ENCODE data around the gene SH3BGRL2. TPM values are rescaled to one million over a fixed set of nuclear protein-coding genes. Genes with fewer than 3 reads are reported as not detected.
"Not testable (repeated sequence)": the region's sequence is repeated elsewhere in the genome, so short reads cannot be mapped to it uniquely, and the experiment has no call there.

SH3BGRL2 gene
- total RNA-seq, 4 donors from 2014 or later, result 34.2 to 102 (median 56.6) TPM

- intact Hi-C loops (cut with DNase I), result no loop called here
- no peak for DNase-seq
- Histone ChIP-seq H3K9me3 (no peaks in the 10 kb centered on the region), H3K4me1 (peaks cover 0 to 10% (median 0%) of the 10 kb centered on the region in 3 donors), H3K27ac (peak overlapping the region in 1 of 4 donors; percentile 13), H3K36me3 (no peaks in the 10 kb centered on the region), H3K4me3 (no peak overlapping the region), H3K27me3 (no peaks in the 10 kb centered on the region)
- 82% methylated on average over 4 of the region's 4 CpGs for WGBS, 2 donors
- TF ChIP-seq CTCF (IDR thresholded peaks at IDR 0.05), result no peak
- TF ChIP-seq POLR2A (IDR thresholded peaks at IDR 0.05), result no peak
Measured at GRCh38 chr6:79733388-79733787, 102.3 kb downstream of the SH3BGRL2 start.

GRCh38 chr6:79734374-79734773 lies 103.2 kb downstream of the SH3BGRL2 start:
- WGBS, 2 donors, result 32 to 100% methylated on average over 2 of the region's 8 CpGs

GRCh38 chr6:79735183-79735582 lies 104.1 kb downstream of the SH3BGRL2 start:
- Histone ChIP-seq H3K4me3 (no peak overlapping the region), H3K36me3 (no peaks in the 10 kb centered on the region), H3K27ac (no peak overlapping the region), H3K27me3 (no peaks in the 10 kb centered on the region), H3K4me1 (peaks cover 0 to 10% (median 0%) of the 10 kb centered on the region in 3 donors), H3K9me3 (no peaks in the 10 kb centered on the region)
- 83 to 89% methylated on average over 5 of the region's 5 CpGs for WGBS, 2 donors
- intact Hi-C loops (cut with DNase I), result no loop called here
- TF ChIP-seq CTCF (IDR thresholded peaks at IDR 0.05), result no peak
- DNase-seq, result no peak

More at GRCh38 chr6:79734374-79734773, 103.2 kb downstream of the SH3BGRL2 start:
- no peaks in the 10 kb centered on the region for H3K36me3 ChIP-seq
- peaks cover 0 to 10% (median 0%) of the 10 kb centered on the region in 3 donors for H3K4me1 ChIP-seq
- H3K4me3 ChIP-seq, result no peak overlapping the region
- H3K27ac ChIP-seq, result no peak overlapping the region
- TF ChIP-seq POLR2A (IDR thresholded peaks at IDR 0.05) (no peak), CTCF (IDR thresholded peaks at IDR 0.05) (no peak)
- intact Hi-C loops (cut with DNase I), result no loop called here
- H3K27me3 ChIP-seq, result no peaks in the 10 kb centered on the region
- H3K9me3 ChIP-seq, result no peaks in the 10 kb centered on the region
- DNase-seq, result no peak

DNA sequence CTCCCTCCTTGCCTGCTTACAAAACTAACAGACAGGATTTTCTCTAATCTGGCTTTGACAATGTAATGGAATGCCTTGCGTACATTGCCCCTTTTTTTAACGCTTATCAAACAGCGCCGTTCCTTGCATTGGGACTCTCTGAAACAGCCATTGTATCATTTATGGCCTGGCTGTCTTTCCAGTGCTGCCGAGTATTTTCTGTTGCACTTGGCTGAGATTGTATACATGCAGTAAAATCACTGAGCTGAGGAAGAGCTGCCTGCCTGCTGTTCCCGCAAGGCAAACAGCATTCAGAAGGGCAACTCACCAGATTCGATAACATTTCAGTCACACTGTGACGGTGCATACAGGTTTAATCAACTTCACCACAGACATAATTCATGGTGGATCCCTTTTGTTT lies 106.0 kb downstream of the SH3BGRL2 start:
- intact Hi-C loops (cut with DNase I), result no loop called here
- no peaks in the 10 kb centered on the region for H3K27me3 ChIP-seq
- 30 to 49% methylated on average over 8 of the region's 8 CpGs for WGBS, 2 donors
- DNase-seq, result no peak
- H3K4me1 ChIP-seq, result peaks cover 0 to 10% (median 0%) of the 10 kb centered on the region in 3 donors
- H3K9me3 ChIP-seq, result no peaks in the 10 kb centered on the region
- peak overlapping the region in 1 of 4 donors; percentile 7 for H3K27ac ChIP-seq
- TF ChIP-seq POLR2A (IDR thresholded peaks at IDR 0.05) (no peak), CTCF (IDR thresholded peaks at IDR 0.05) (no peak)
- H3K36me3 ChIP-seq, result no peaks in the 10 kb centered on the region
- H3K4me3 ChIP-seq, result peak overlapping the region in 1 of 4 donors; percentile 43

DNA sequence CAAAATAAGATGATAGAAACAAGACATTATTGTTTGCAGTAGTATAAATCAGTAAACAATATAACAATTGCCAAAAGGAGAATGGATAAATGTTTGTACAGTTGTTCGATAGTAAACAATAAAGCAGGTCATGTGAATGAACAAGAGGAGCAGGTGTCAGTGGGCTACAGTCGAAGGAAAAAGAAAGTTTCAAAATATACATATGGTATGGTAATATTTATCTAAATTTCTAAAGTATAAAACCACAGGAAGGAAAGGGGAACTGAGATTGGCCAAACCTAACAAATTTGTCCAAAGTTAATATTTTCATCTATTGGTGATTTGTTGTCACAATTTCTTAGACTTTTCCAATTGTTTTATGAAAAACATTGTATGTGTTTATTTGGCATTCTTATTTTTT lies 110.9 kb downstream of the SH3BGRL2 start:
- no peak overlapping the region for H3K27ac ChIP-seq
- no peaks in the 10 kb centered on the region for H3K9me3 ChIP-seq
- H3K4me1 ChIP-seq, result peaks cover 0 to 5% (median 0%) of the 10 kb centered on the region in 3 donors
- intact Hi-C loops (cut with DNase I), result no loop called here
- DNase-seq, result no peak
- H3K36me3 ChIP-seq, result no peaks in the 10 kb centered on the region
- TF ChIP-seq CTCF (IDR thresholded peaks at IDR 0.05), result no peak
- TF ChIP-seq POLR2A (IDR thresholded peaks at IDR 0.05), result no peak
- no peaks in the 10 kb centered on the region for H3K27me3 ChIP-seq
- 74 to 75% methylated on average over 2 of the region's 2 CpGs for WGBS, 2 donors
- no peak overlapping the region for H3K4me3 ChIP-seq

DNA sequence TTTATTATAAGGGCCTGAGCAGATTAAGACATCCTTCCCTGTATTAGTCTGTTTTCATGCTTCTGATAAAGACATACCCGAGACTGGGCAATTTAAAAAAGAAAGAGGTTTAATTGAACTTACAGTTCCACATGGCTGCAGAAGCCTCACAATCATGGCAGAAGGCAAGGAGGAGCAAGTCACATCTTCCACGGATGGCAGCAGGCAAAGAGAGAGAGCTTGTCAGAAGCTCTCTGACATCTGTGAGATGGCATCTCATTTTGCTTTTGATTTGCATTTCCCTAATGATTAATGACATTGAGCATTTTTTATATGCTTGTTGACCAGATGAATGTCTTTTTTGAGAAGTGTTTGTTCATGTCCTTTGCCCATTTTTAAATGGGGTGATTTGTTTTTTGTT lies 114.2 kb downstream of the SH3BGRL2 start:
- H3K9me3 ChIP-seq; DNase-seq; intact Hi-C loops (cut with DNase I); H3K36me3 ChIP-seq; H3K4me3 ChIP-seq; H3K27ac ChIP-seq; H3K27me3 ChIP-seq; H3K4me1 ChIP-seq: not testable (repeated sequence)
- WGBS, 2 donors, result 76 to 86% methylated on average over 2 of the region's 2 CpGs

DNA sequence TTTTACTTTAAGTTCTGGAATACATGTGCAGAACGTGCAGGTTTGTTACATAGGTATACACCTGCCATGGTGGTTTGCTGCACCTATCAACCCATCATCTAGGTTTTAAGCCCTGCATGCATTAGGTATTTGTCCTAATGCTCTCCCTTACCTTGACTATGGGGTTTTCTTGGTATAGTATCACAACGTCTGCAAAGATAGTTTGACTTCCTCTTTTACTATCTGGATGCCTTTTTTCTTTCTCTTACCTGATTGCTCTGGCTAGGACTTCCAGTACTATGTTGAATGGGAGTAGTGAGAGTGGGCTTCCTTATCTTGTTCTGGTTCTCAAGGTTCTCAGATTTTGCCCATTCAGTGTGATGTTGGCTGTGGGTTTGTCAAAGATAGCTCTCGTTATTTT lies 115.2 kb downstream of the SH3BGRL2 start:
- intact Hi-C loops (cut with DNase I); H3K4me1 ChIP-seq; H3K27me3 ChIP-seq; H3K36me3 ChIP-seq; DNase-seq; H3K9me3 ChIP-seq; H3K27ac ChIP-seq; H3K4me3 ChIP-seq: not testable (repeated sequence)
- 66 to 81% methylated on average over 3 of the region's 3 CpGs for WGBS, 2 donors
